K562 (cell line): ENCODE results near the gene INCENP. TPM values are rescaled to one million over a fixed set of nuclear protein-coding genes. Genes with fewer than 3 reads are reported as not detected.

Experiments used
- ADNP ChIP-seq: fragments of 200-800 bp; sonication (Bioruptor generic); IDR thresholded peaks from 2 replicates; pipeline ENCODE4 v1.6.1; 2016; ENCODE audit warnings: missing genetic modification characterization, missing compliant biosample characterization
- ATF3 ChIP-seq, 2 experiments: fragments of 450-650 bp in 1 of 2; sonication (generic) in 1 of 2; formaldehyde crosslinking in 1 of 2; IDR thresholded peaks in 1 of 2; conservative IDR thresholded peaks in 1 of 2; 2 replicates each; pipeline versions ENCODE4 v1.6.1 to v1.8.1; 2016 to 2023; ENCODE audit warnings: mild to moderate bottlenecking in 2 of 2, moderate library complexity in 2 of 2, inconsistent platforms in 1 of 2, missing genetic modification reagents in 1 of 2
- ATF7 ChIP-seq: fragments of 450-650 bp; IDR thresholded peaks from 2 replicates; pipeline ENCODE4 v1.7.1; 2014; ENCODE audit warnings: mild to moderate bottlenecking, moderate library complexity
- BCOR ChIP-seq: fragments of 450-650 bp; IDR thresholded peaks from 2 replicates; pipeline ENCODE4 v1.6.1; 2016
- EP400 ChIP-seq: fragments of 450-650 bp; IDR thresholded peaks from 2 replicates; pipeline ENCODE4 v1.6.1; 2017; ENCODE audit warnings: antibody characterized with exemption, mild to moderate bottlenecking, moderate library complexity
- ETV5 ChIP-seq: sonication (generic); formaldehyde crosslinking; IDR thresholded peaks from 2 replicates; pipeline ENCODE4 v1.4.0; 2020; ENCODE audit warnings: low read depth, mild to moderate bottlenecking, missing genetic modification reagents
- FOSL1 ChIP-seq: fragments of 200-800 bp; sonication (Bioruptor generic); conservative IDR thresholded peaks from 2 replicates; pipeline ENCODE4 v1.6.1; 2016; ENCODE audit warnings: missing genetic modification characterization, missing compliant biosample characterization
- FOXK2 ChIP-seq, 2 experiments: fragments of 450-650 bp; IDR thresholded peaks in 1 of 2; conservative IDR thresholded peaks in 1 of 2; 2 replicates each; pipeline ENCODE4 v1.6.1; 2016; ENCODE audit warnings: low read depth in 2 of 2, mild to moderate bottlenecking in 1 of 2
- JUND ChIP-seq, 2 experiments: IDR thresholded peaks; 2 replicates in 1 of 2; 3 replicates in 1 of 2; pipeline ENCODE4 v1.6.1; 2011; ENCODE audit warnings: borderline replicate concordance in 2 of 2, low read depth in 2 of 2, low read length in 2 of 2, improper control_type of control experiment in 1 of 2, missing biosample characterization in 1 of 2, missing genetic modification characterization in 1 of 2, missing genetic modification reagents in 1 of 2
- MEF2D ChIP-seq: conservative IDR thresholded peaks from 2 replicates; pipeline ENCODE4 v1.6.1; 2016; ENCODE audit warnings: low read depth, missing genetic modification characterization, missing compliant biosample characterization
- NR2C1 ChIP-seq, 2 experiments: fragments of 450-650 bp; IDR thresholded peaks; 2 replicates each; pipeline ENCODE4 v1.6.1; 2017; ENCODE audit warnings: mild to moderate bottlenecking in 2 of 2, antibody characterized with exemption in 1 of 2, inconsistent platforms in 1 of 2, missing compliant biosample characterization in 1 of 2, missing genetic modification characterization in 1 of 2
- PHF8 ChIP-seq: fragments of 200-600 bp; sonication (generic); IDR thresholded peaks from 2 replicates; pipeline ENCODE4 v1.6.1; 2012; ENCODE audit warnings: mixed run types, mild to moderate bottlenecking, inconsistent platforms, low read length, moderate library complexity, borderline replicate concordance
- PKNOX1 ChIP-seq: fragments of 450-650 bp; IDR thresholded peaks from 2 replicates; pipeline ENCODE4 v1.6.1; 2016
- PURB ChIP-seq: sonication (generic); formaldehyde crosslinking; IDR thresholded peaks from 2 replicates; pipeline ENCODE4 v1.9.0; 2021; ENCODE audit warnings: low read depth, mild to moderate bottlenecking, missing genetic modification reagents
- SP1 ChIP-seq: sonication (generic); formaldehyde crosslinking; IDR thresholded peaks from 2 replicates; pipeline ENCODE4 v1.8.1; 2022; ENCODE audit warnings: mild to moderate bottlenecking, missing genetic modification reagents
- STAT5A ChIP-seq: IDR thresholded peaks from 2 replicates; pipeline ENCODE4 v1.6.1; 2012; ENCODE audit warnings: low read length, inconsistent platforms, borderline replicate concordance
- VEZF1 ChIP-seq: fragments of 200-800 bp; sonication (Bioruptor generic); IDR thresholded peaks from 2 replicates; pipeline ENCODE4 v1.6.1; 2017; ENCODE audit warnings: missing genetic modification characterization, missing compliant biosample characterization
- ZFP36 ChIP-seq: fragments of 150-350 bp; IDR thresholded peaks from 2 replicates; pipeline ENCODE4 v1.6.1; 2018; ENCODE audit warnings: low read length, low read depth; ENCODE audit not compliant: partially characterized antibody
- ZNF174 ChIP-seq: fragments of 250-450 bp; sonication (Bioruptor Pico); IDR thresholded peaks from 2 replicates; pipeline ENCODE4 v1.4.0; 2020; ENCODE audit warnings: mild to moderate bottlenecking
- ZNF668 ChIP-seq: fragments of 250-450 bp; sonication (Bioruptor Pico); IDR thresholded peaks from 2 replicates; pipeline ENCODE4 v1.8.0; 2022; ENCODE audit warnings: mild to moderate bottlenecking, inconsistent platforms
- polyA plus RNA-seq, 8 experiments: library from polyadenylated mRNA; depleted of rRNA in 4 of 8; stranded (reverse) in 5 of 8; unstranded in 3 of 8; fragments of >200 nt; fragmentation: Nextera tagmentation in 2 of 8; fragmentation: Illumina TruSeq in 1 of 8; extraction: Ambion mirVana in 2 of 8; extraction: Trizol in 1 of 8; gene quantifications; 2 replicates each; pipeline versions ENCODE4 v1.2.1 to v1.2.3, GENCODE V29; 2011 to 2014; ENCODE audit warnings: inconsistent platforms in 1 of 8, missing spikeins in 1 of 8
- total RNA-seq, 7 experiments: library from RNA; depleted of rRNA in 6 of 7; stranded (reverse); fragments of >200 nt in 6 of 7; fragmentation: Illumina TruSeq in 2 of 7; extraction: Trizol in 2 of 7; gene quantifications; 2 replicates each; pipeline versions ENCODE4 v1.2.1 to v1.2.3, GENCODE V29; 2011 to 2021; ENCODE audit warnings: low replicate concordance in 1 of 7

The INCENP gene
- total and polyA plus RNA-seq, 9 of the 15 experiments (the other 6 are each of a cell fraction or from before 2014, with no cell fraction given), result 1.1 to 97.9 (median 28.2) TPM

GRCh38 chr11:62104816-62105653 is 18.8 kb upstream of the INCENP start (continued):
- TF ChIP-seq ATF3 (IDR thresholded peaks at IDR 0.05) (peak; percentile 94), ATF3 (CRISPR knock-in tag; conservative IDR thresholded peaks at IDR 0.05) (no peak), ETV5 (0 out of 2 replicates have a peak, but pooled peaks have one; percentile 65), ZNF668 (CRISPR knock-in tag) (0 out of 2 replicates have a peak, but pooled peaks have one; percentile 28), ATF7 (peak; percentile 84), FOXK2 (conservative IDR thresholded peaks at IDR 0.05 in 1 of 2, IDR thresholded peaks at IDR 0.05 in 1 of 2; ENCODE audit: low read depth in 2 of 2) (peak; percentile 54 to 85; a peak in 3 of 4 replicates), MEF2D (tag) (peak; percentile 91), PKNOX1 (0 out of 2 replicates have a peak, but pooled peaks have one; percentile 22), ZNF174 (CRISPR knock-in tag) (no peak), EP400 (peak; percentile 54), SP1 (CRISPR knock-in tag) (peak; percentile 64; the same call in 1 of the 2 replicates), NR2C1 (IDR thresholded peaks at IDR 0.05) (peak; percentile 24; the same call in 1 of the 2 replicates), NR2C1 (tag; IDR thresholded peaks at IDR 0.05) (peak; percentile 34; the same call in 1 of the 2 replicates), ZFP36 (peak; percentile 72), PHF8 (peak; percentile 20; the same call in 1 of the 2 replicates), PURB (CRISPR knock-in tag) (no peak), STAT5A (peak; percentile 99), JUND (IDR thresholded peaks at IDR 0.05; ENCODE audit: borderline replicate concordance, low read depth, low read length) (peak; percentile 88), JUND (tag; IDR thresholded peaks at IDR 0.05; ENCODE audit: borderline replicate concordance, low read depth, low read length) (peak; percentile 77; the same call in 2 of the 3 replicates), FOSL1 (tag) (peak; percentile 93), VEZF1 (no peak), ADNP (tag) (peak; percentile 85; the same call in 1 of the 2 replicates), BCOR (0 out of 2 replicates have a peak, but pooled peaks have one; percentile 8)
